Measurements from ENCODE around the gene SAMSN1.

Gene SAMSN1

GRCh38 chr21:14484188-14485009, 61.7 kb downstream of the SAMSN1 start:
- no peak for DNase-seq (ENCODE audit: low read depth)

- DNase-seq (ENCODE audit: low read depth) = no peak
Observed at GRCh38 chr21:14483296-14483695, 62.8 kb downstream of the SAMSN1 start.

- peak; percentile 10 for DNase-seq (ENCODE audit: low read depth)
Observed at GRCh38 chr21:14482165-14482564, 64.0 kb downstream of the SAMSN1 start.

GRCh38 chr21:14480411-14481031, 65.6 kb downstream of the SAMSN1 start:
- DNase-seq (ENCODE audit: low read depth) = no peak

- no peak for DNase-seq (ENCODE audit: low read depth)
Observed at GRCh38 chr21:14479241-14479786, 66.8 kb downstream of the SAMSN1 start.

GRCh38 chr21:14477841-14478240, 68.3 kb downstream of the SAMSN1 start:
- no peak for DNase-seq (ENCODE audit: low read depth)

GRCh38 chr21:14477133-14477532, 69.0 kb downstream of the SAMSN1 start:
- DNase-seq (ENCODE audit: low read depth) = no peak

- no peak for DNase-seq (ENCODE audit: low read depth)
Observed at GRCh38 chr21:14474995-14475394, 71.1 kb downstream of the SAMSN1 start.

- no peak for DNase-seq (ENCODE audit: low read depth)
Observed at GRCh38 chr21:14469641-14470040, 76.5 kb downstream of the SAMSN1 start.

GRCh38 chr21:14466715-14467114, 79.4 kb downstream of the SAMSN1 start:
- DNase-seq (ENCODE audit: low read depth) = no peak

- DNase-seq (ENCODE audit: low read depth) = no peak
Observed at GRCh38 chr21:14457762-14458161, 88.4 kb downstream of the SAMSN1 start.

- DNase-seq (ENCODE audit: low read depth) = no peak
Observed at GRCh38 chr21:14456911-14457310, 89.2 kb downstream of the SAMSN1 start.

GRCh38 chr21:14454016-14455009, 91.8 kb downstream of the SAMSN1 start:
- no peak for DNase-seq (ENCODE audit: low read depth)

- DNase-seq (ENCODE audit: low read depth) = no peak
Observed at GRCh38 chr21:14453339-14454015, 92.6 kb downstream of the SAMSN1 start.

- no peak for DNase-seq (ENCODE audit: low read depth)
Observed at GRCh38 chr21:14452727-14453241, 93.3 kb downstream of the SAMSN1 start.

GRCh38 chr21:14452031-14452726, 93.9 kb downstream of the SAMSN1 start:
- peak; percentile 4 for DNase-seq (ENCODE audit: low read depth)

GRCh38 chr21:14451546-14451945, 94.6 kb downstream of the SAMSN1 start:
- DNase-seq (ENCODE audit: low read depth) = no peak

GRCh38 chr21:14448784-14449183, 97.3 kb downstream of the SAMSN1 start:
- no peak for DNase-seq (ENCODE audit: low read depth)

- DNase-seq (ENCODE audit: low read depth) = no peak
Observed at GRCh38 chr21:14438211-14438610, 107.9 kb downstream of the SAMSN1 start.

- DNase-seq (ENCODE audit: low read depth) = no peak
Observed at GRCh38 chr21:14435423-14435822, 110.7 kb downstream of the SAMSN1 start.
